NCI-H2171 (cell line): ENCODE results near the gene C2CD2.

Source experiments
- DNase-seq: peaks from one replicate; lab custom pipeline; 2025; lab: John Stamatoyannopoulos, UW

C2CD2 gene

DNA sequence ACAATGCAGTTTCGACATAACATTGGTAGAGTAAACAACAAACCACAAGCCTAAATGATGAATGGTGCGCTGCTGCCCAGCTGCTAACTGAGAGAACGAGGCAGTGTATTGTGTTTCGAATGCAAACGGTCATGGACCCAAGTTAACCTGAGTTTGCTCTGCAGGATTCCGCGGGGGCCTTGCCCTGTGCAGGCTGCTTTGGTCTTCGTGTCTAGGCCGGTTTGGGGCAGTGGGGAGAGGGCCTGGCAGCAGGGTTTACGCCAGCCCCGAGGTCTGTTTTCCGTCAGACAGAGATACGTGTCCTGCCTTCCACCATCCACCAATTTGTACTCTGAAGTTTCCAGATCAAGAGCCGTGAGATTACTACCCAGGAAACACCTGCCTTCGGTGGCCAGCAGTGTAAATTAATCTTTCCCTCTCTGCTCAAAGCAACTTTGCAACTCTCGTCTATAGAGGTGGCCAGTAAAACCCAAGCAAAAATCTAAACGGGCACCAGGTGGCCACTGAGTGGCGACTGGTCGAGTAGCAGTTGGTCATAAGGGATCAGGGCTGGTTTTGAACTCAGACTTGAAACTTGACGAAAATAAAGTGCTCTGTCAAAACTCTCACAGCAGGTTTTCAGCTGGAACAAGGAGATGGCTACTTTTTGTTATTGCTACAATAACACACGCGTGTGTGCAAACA lies 68.3 kb downstream of the C2CD2 start:
- DNase-seq: no peak

- no peak for DNase-seq
Measured at GRCh38 chr21:41884501-41885030, 69.3 kb downstream of the C2CD2 start.

GRCh38 chr21:41883582-41883981 lies 70.2 kb downstream of the C2CD2 start:
- DNase-seq: no peak

DNA sequence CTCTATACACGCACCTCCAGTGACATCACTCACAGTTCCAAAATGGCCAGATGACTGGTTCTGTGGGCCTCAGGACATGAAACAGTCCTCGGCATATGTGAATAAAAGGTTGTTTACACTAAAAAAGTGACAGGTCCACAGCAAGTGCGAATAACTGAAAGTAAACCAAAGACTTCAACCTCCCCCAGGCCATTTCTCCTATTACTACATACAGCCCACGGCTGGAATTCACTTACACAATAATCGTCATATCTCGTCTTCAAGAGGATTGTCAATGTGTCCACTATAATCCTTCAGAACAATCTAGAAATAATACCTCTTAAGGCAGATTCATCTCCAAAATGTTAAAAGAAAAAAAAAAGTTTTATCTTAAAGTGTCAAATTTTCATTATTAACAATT lies 72.8 kb downstream of the C2CD2 start:
- DNase-seq: no peak

DNA sequence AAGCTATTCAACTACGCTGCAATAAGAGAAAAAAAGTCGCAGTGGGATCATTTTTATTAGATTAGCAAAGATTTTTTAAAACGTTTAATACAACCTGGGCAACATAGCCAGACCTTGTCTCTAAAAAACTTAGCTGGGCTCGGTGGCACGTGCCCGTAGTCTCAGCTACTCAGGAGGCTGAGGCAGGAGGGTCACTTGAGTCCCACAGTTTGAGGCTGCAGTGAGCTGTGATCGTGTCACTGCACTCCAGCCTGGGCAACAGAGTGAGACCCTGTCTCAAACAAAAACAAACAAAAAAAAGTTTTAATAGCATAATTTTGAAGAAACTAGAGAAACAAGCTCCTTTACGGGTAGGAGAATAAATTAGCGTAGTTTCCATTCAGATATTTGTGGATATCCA lies 73.7 kb downstream of the C2CD2 start:
- no peak for DNase-seq

DNA sequence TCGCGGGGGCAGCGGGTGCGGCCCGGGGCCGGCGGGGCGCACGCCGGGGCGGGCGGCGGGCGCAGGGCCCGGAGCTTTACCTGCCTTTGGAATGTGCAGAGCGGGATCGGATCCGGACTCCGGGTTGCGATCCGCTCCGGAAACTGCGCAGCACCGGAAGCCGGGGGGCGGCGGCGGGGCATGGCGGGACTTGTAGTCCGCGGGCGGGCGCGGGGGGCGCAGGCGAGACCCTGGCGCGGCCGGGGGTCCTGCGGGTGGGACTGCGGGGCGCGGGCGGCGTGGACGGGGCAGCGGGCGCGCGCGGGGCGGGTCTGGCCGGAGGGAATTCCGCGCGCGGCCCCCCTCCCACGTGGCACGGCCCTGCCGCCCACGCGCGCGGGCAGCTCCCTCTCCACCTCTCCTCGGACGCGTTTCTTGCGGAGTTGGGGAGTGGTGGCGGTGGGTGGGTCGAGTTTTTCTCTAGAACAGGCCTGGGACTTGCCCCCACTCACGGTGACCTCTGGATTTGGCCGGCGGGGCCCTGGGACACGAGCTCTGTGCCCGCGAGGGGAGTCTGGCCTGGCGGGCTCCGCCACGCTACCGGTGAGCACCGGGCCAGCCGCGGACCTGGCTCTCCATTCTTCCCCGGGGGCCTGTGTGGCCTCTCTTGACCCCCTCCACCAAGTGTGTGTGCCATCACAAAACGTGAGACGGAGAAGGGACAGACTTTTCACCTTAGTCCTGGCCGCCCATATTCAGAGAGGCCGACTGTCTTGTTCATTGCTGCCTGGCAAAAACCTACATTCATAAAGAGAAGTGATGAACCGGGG lies 74.4 kb downstream of the C2CD2 start, which contains the start of gene PRDM15:
TSS of gene PRDM15 (minus strand) at position 155 of the 809 bp plus-strand sequence. CDS start 18,981 bp downstream, outside the sequence.
- DNase-seq: peak; percentile 82

- DNase-seq: peak; percentile 80
Measured at GRCh38 chr21:41878831-41879189, 75.0 kb downstream of the C2CD2 start.

- DNase-seq: peak; percentile 45
Measured at GRCh38 chr21:41877901-41878830, 75.7 kb downstream of the C2CD2 start.

DNA sequence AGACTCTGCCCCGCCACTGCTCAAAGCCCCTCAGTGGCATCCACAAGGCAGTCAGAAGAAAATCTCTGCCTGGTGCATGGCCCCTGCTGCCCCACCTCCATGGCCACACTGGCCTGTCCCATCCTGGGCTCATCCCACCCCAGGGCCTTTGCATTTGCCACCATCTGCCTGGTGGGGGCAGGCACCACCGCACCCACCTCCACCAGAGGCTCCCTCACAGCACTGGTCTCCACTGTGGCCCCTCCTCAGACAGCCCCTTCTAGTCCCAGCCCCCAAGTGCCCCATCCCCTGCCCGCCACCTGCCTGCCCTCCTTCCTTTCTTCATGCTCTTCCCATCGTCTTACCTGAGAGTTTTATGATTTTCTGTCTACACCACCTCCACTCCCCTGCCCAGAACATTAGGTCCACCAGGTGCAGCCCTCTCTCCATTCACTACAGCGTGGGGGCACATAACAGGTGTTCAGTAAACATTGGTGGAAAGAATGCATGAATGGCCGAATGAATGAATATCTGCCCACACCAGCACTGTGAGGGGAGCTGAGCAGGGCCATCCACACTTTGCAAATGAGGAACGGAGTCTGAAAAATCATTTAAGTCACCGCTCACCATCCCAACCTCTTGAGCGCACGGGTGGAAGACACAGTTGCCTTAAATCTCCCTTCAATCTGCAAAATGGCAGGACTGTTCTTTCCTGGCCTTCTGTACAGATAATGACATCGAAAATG lies 76.7 kb downstream of the C2CD2 start:
- DNase-seq: no peak

DNA sequence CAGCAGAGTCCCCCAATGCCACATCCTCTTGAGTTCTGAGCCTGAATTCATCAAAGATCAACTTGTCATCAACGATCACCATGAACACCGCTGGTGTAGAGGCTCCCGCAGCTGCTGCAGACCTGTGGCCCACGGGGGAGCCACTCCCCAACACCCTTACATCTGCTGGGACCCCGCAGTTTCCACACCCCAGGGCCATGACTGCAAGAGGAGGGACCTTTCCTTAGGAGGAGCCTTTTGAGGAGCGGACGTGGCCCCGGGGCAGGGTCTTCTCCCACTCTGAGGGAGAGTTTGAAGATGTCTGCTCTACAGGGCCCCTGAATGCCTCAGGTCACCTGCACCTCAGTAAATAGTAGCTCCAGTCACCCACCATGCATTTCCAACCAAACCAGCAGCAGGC lies 77.4 kb downstream of the C2CD2 start:
- no peak for DNase-seq

DNA sequence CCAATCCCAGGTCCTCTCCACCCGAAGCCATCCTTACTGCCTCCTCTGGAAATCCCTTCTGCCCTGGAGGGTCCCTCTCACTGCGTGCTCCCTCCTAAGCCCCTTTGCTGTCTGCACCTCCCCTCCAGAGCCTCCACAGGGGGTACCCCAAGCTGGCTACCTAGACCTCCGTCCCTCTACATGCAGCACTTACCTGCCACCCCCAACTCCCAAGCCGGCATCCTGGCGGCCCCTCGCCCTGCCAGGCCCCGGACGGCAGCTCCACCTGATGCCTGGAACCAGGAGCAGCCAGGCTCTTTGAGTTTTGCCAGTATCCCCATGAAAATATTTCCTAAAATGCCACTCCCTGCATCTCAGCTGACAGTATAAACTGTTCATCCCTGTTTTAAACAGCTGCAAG lies 78.7 kb downstream of the C2CD2 start:
- DNase-seq: no peak

GRCh38 chr21:41874611-41875010 lies 79.2 kb downstream of the C2CD2 start:
- DNase-seq: no peak

DNA sequence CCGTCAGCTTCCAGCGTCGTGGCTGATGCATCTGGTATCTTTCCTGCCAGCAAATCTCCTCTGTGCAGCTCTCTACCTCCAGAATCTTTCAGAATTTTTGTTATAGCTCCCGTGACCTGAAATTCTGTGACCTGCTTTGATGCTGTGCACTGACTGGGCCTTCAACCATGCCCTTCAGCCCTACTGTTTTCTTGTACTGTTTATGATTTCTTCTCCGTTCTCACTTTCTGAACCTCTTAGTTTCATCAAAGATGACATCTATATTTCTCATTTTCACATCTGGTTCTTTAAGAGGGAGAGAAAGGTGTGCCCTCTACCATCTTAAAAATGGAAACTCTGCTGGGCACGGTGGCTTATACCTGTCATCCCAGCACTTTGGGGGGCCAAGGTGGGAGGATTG lies 80.4 kb downstream of the C2CD2 start:
- no peak for DNase-seq

- DNase-seq: no peak
Measured at GRCh38 chr21:41873005-41873404, 80.8 kb downstream of the C2CD2 start.

- no peak for DNase-seq
Measured at GRCh38 chr21:41871293-41872030, 82.4 kb downstream of the C2CD2 start.

GRCh38 chr21:41869771-41870170 lies 84.0 kb downstream of the C2CD2 start:
- DNase-seq: no peak

GRCh38 chr21:41868062-41868710 lies 85.6 kb downstream of the C2CD2 start:
- peak; percentile 54 for DNase-seq

- DNase-seq: no peak
Measured at GRCh38 chr21:41867313-41867712, 86.5 kb downstream of the C2CD2 start.

- no peak for DNase-seq
Measured at GRCh38 chr21:41866274-41866809, 87.5 kb downstream of the C2CD2 start.
